Astrocyte of the spinal cord (primary cell): Measurements from ENCODE around the gene CDCA4.

Experiments used
- DNase-seq: peaks from one replicate; pipeline ENCODE4 v3.0.0; 2011; ENCODE audit warnings: low read depth, low spot score
- H3K4me3 ChIP-seq: 2 replicates; pipeline ENCODE4 v1.5.1; 2011; ENCODE audit warnings: low read depth, mild to moderate bottlenecking, low read length, moderate library complexity
- in situ Hi-C: cut with HindIII; loops from 2 replicates; pipeline ENCODE4 v1.10.0; 2017; ENCODE audit warnings: low sequenced_read_pairs
- TF ChIP-seq, protein P1 (sequence below): IDR thresholded peaks from 2 replicates; pipeline ENCODE4 v1.5.1; 2012; ENCODE audit warnings: low read depth, mild to moderate bottlenecking, low read length, inconsistent platforms

The CDCA4 gene

DNA sequence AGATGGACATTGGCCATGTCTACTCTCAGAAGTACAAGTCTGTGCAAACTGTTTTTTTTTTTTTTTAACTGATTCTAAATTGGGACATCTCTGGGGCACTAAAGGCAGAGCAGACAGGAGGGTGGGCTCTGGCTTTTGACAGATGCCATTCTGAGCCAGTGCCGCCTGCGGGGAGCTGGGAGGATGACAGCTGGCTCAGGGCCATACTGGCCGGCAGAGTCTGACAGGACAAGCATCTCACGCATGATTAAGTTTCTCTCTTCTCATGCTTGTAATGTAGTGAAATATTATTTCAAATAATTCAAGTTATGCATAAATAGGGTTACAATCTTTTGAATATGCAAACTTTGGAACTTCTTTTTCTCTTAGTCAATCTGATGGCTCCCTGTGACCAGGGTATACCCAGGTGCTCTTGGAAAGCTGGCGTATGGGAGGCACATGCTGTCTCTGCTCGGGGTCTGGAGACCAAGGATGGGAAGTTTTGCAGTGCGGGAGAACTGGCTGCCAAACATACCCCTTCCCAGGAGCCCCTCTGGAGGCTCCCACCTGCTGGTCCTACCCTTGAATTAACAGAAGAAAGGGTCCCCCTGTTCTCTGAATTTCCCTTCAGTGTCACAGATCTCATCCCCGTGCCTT lies 7.6 kb downstream of the CDCA4 start:
- TF ChIP-seq, protein P1, sequence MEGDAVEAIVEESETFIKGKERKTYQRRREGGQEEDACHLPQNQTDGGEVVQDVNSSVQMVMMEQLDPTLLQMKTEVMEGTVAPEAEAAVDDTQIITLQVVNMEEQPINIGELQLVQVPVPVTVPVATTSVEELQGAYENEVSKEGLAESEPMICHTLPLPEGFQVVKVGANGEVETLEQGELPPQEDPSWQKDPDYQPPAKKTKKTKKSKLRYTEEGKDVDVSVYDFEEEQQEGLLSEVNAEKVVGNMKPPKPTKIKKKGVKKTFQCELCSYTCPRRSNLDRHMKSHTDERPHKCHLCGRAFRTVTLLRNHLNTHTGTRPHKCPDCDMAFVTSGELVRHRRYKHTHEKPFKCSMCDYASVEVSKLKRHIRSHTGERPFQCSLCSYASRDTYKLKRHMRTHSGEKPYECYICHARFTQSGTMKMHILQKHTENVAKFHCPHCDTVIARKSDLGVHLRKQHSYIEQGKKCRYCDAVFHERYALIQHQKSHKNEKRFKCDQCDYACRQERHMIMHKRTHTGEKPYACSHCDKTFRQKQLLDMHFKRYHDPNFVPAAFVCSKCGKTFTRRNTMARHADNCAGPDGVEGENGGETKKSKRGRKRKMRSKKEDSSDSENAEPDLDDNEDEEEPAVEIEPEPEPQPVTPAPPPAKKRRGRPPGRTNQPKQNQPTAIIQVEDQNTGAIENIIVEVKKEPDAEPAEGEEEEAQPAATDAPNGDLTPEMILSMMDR, result no peak
- no peak for DNase-seq
- in situ Hi-C loops, result no loop called here
- H3K4me3 ChIP-seq, result no peak overlapping the region

DNA sequence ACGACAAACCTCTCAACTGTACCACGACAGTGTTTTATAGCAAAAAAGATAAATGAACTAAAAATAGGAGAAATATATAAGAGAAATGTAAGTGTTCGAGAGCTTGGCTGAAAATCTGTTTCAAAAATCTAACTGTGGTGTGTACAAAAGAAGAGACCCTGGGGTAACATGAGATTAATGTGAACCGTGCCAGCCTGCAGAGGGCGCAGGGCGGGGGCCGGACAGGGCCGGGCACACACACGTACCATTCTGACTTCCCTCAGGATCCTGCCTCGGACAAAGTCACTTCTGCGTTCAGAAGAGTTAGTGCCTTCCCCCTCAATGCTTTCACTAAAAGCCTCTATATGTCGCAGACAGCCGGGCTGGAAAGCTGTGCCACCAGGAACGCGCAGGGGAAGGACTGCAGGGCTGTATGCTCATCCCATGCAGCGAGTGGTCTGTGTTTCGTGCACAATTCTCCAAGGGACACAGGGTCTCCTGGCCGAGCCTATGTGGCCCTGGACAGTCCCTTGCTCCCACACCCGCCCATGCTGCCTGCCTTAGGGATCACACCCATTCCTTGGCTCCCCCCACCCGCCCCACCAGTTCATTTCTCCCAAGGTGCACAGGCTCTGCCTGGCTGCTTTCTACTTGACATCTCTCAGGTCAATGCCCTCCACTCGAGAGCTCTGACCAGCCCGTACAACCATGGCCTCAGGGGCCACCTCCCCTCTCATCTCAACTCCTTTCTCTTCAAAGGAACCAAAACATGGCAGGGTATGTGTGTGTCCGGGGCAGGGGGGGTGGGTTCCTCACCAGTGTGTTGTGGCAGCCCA lies 8.5 kb downstream of the CDCA4 start:
- no peak for DNase-seq
- in situ Hi-C loops, result no loop called here
- no peak overlapping the region for H3K4me3 ChIP-seq
- TF ChIP-seq, protein P1, result peak; percentile 33

GRCh38 chr14:105011312-105011990 lies 9.4 kb downstream of the CDCA4 start:
- no peak overlapping the region for H3K4me3 ChIP-seq
- TF ChIP-seq, protein P1, result no peak
- in situ Hi-C loops, result no loop called here
- DNase-seq, result no peak

DNA sequence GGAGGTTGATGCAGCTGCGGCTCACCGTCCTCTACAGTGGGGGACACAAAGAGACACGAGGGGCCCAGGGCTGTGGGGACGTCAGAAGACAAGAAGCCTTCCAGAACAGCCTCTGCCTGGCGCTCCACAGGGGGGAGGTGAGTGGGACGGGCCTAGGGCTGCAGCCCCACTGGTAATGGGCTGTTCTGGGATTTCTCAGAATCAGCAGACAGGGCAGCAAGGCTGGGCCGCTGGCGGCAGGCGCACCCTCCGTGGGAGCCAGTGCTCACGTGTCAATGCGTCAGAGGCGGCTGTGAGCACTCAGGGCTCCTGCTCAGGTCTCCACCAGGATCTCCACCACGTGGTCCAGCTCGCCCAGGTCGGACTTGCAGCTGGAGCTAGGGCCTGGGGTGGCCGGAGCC lies 10.0 kb downstream of the CDCA4 start:
- DNase-seq, result no peak
- TF ChIP-seq, protein P1, result no peak
- no peak overlapping the region for H3K4me3 ChIP-seq
- in situ Hi-C loops, result no loop called here

GRCh38 chr14:105010106-105010505 lies 10.8 kb downstream of the CDCA4 start:
- TF ChIP-seq, protein P1, result no peak
- DNase-seq, result no peak
- in situ Hi-C loops, result no loop called here
- H3K4me3 ChIP-seq, result no peak overlapping the region

- TF ChIP-seq, protein P1, result no peak
- no peak for DNase-seq
- H3K4me3 ChIP-seq, result no peak overlapping the region
- in situ Hi-C loops, result no loop called here
Measured at GRCh38 chr14:105007593-105008264, 13.2 kb downstream of the CDCA4 start.
